CD14-positive monocyte (primary cell): ENCODE results near the gene SUOX. TPM values are rescaled to one million over a fixed set of nuclear protein-coding genes. Genes with fewer than 3 reads are reported as not detected.
"Not testable (repeated sequence)": the region's sequence is repeated elsewhere in the genome, so short reads cannot be mapped to it uniquely, and the experiment has no call there.

ENCODE experiments used
- DNase-seq, 3 donors: peaks; one replicate each; pipeline ENCODE4 v3.0.0-alpha.2; 2011 to 2022
- H2AFZ ChIP-seq: 2 replicates; pipeline ENCODE4 v1.6.0; 2012; ENCODE audit warnings: mild to moderate bottlenecking, low read depth, low read length, inconsistent platforms; ENCODE audit not compliant: insufficient read depth, poor library complexity, severe bottlenecking
- H3K27ac ChIP-seq, 2 donors: 1 replicate in 1 of 2; 2 replicates in 1 of 2; pipeline ENCODE4 v1.5.1; 2012 to 2013; ENCODE audit warnings: low read length in 2 of 2, control low read depth in 1 of 2, inconsistent platforms in 1 of 2, low read depth in 1 of 2, mild to moderate bottlenecking in 1 of 2
- H3K27me3 ChIP-seq, 2 donors: one replicate each; pipeline versions ENCODE4 v1.6.0 to v1.6.1; 2011 to 2013; ENCODE audit warnings: low read length in 2 of 2; ENCODE audit not compliant: control insufficient read depth in 2 of 2, insufficient read depth in 2 of 2
- H3K36me3 ChIP-seq, 2 donors: replicated peaks in 1 of 2; 1 replicate in 1 of 2; 2 replicates in 1 of 2; pipeline versions ENCODE4 v1.5.1 to v1.6.1; 2012 to 2013; ENCODE audit warnings: low read length in 2 of 2, control low read depth in 1 of 2, inconsistent platforms in 1 of 2, mild to moderate bottlenecking in 1 of 2; ENCODE audit not compliant: insufficient read depth in 2 of 2, control insufficient read depth in 1 of 2
- H3K4me1 ChIP-seq, 2 donors: 1 replicate in 1 of 2; 2 replicates in 1 of 2; pipeline versions ENCODE4 v1.5.1 to v1.6.1; 2012 to 2013; ENCODE audit warnings: low read length in 2 of 2, control low read depth in 1 of 2, inconsistent platforms in 1 of 2, mild to moderate bottlenecking in 1 of 2, moderate library complexity in 1 of 2; ENCODE audit not compliant: insufficient read depth in 2 of 2, control insufficient read depth in 1 of 2
- H3K4me2 ChIP-seq: replicated peaks from 2 replicates; pipeline ENCODE3; 2012; ENCODE audit warnings: low read length, moderate library complexity, mild to moderate bottlenecking; ENCODE audit not compliant: poor library complexity, severe bottlenecking; ENCODE audit errors: extremely low read depth
- H3K4me3 ChIP-seq, 3 experiments: fragments of 200-600 bp in 1 of 3; sonication (generic) in 1 of 3; replicated peaks in 1 of 3; 1 replicate in 2 of 3; 2 replicates in 1 of 3; pipeline ENCODE4 v1.5.1; 2011 to 2013; ENCODE audit warnings: low read length in 3 of 3, mild to moderate bottlenecking in 3 of 3, control low read depth in 2 of 3, low read depth in 2 of 3, inconsistent platforms in 1 of 3, moderate library complexity in 1 of 3
- H3K79me2 ChIP-seq: 2 replicates; pipeline ENCODE4 v1.6.0; 2012; ENCODE audit warnings: mild to moderate bottlenecking, control low read depth, inconsistent platforms, low read length, moderate library complexity; ENCODE audit not compliant: insufficient read depth
- H3K9ac ChIP-seq: 2 replicates; pipeline ENCODE4 v1.6.0; 2017; ENCODE audit warnings: low read length, mild to moderate bottlenecking; ENCODE audit not compliant: insufficient read depth, poor library complexity, severe bottlenecking
- H3K9me3 ChIP-seq, 2 donors: replicated peaks in 1 of 2; 1 replicate in 1 of 2; 2 replicates in 1 of 2; pipeline versions ENCODE4 v1.5.1 to v1.6.1; 2012 to 2013; ENCODE audit warnings: low read length in 2 of 2, control low read depth in 1 of 2; ENCODE audit not compliant: control insufficient read depth in 1 of 2, insufficient read depth in 1 of 2
- H4K20me1 ChIP-seq: 2 replicates; pipeline ENCODE4 v1.6.0; 2012; ENCODE audit warnings: mild to moderate bottlenecking, low read length, control low read depth, moderate library complexity; ENCODE audit not compliant: insufficient read depth
- H3K27ac Mint-ChIP-seq, 7 donors: one replicate each; pipeline ENCODE4 v1.8.0; 2020; ENCODE audit warnings: mild to moderate bottlenecking in 7 of 7, mixed read lengths in 7 of 7, moderate library complexity in 6 of 7, inconsistent platforms in 2 of 7
- H3K27me3 Mint-ChIP-seq, 3 donors: one replicate each; pipeline ENCODE4 v1.8.0; 2021 to 2022; ENCODE audit warnings: low read depth in 3 of 3, mild to moderate bottlenecking in 3 of 3, mixed read lengths in 3 of 3, moderate library complexity in 3 of 3, inconsistent platforms in 1 of 3
- H3K36me3 Mint-ChIP-seq, 2 donors: one replicate each; pipeline ENCODE4 v1.8.0; 2020; ENCODE audit warnings: mixed read lengths in 2 of 2, inconsistent platforms in 1 of 2, mild to moderate bottlenecking in 1 of 2
- H3K4me1 Mint-ChIP-seq: one replicate; pipeline ENCODE4 v1.8.0; 2020; ENCODE audit warnings: mild to moderate bottlenecking, mixed read lengths
- H3K4me3 Mint-ChIP-seq, 2 donors: one replicate each; pipeline ENCODE4 v1.8.0; 2020; ENCODE audit warnings: mild to moderate bottlenecking in 2 of 2, mixed read lengths in 2 of 2, moderate library complexity in 1 of 2
- H3K9me3 Mint-ChIP-seq, 7 donors: one replicate each; pipeline ENCODE4 v1.8.0; 2020 to 2022; ENCODE audit warnings: mixed read lengths in 7 of 7, mild to moderate bottlenecking in 6 of 7, moderate library complexity in 6 of 7, inconsistent platforms in 2 of 7
- WGBS: methylation state at CpG from one replicate; pipeline ENCODE4 v1.1.5; 2013; ENCODE audit warnings: missing lambda C conversion rate; ENCODE audit not compliant: insufficient coverage; 5-methylcytosine and 5-hydroxymethylcytosine counted together
- intact Hi-C, 2 donors: fragments of 100-400 bp; cut with micrococcal nuclease; formaldehyde crosslinking; loops; one replicate each; pipeline versions ENCODE4 v1.15.0 to v1.15.1; 2023
- polyA plus RNA-seq, 3 donors: library from polyadenylated mRNA; depleted of rRNA in 1 of 3; unstranded in 2 of 3; stranded (reverse) in 1 of 3; fragments of 300-500 nt in 2 of 3; fragments of >200 nt in 1 of 3; fragmentation: Illumina TruSeq in 2 of 3; gene quantifications; 1 replicate in 2 of 3; 2 replicates in 1 of 3; pipeline ENCODE4 v1.2.3, GENCODE V29; 2012 to 2021
- TF ChIP-seq, protein P1 (sequence below): fragments of 200-600 bp; IDR thresholded peaks from one replicate; pipeline ENCODE4 v1.8.0; 2022; ENCODE audit warnings: antibody characterized with exemption, mild to moderate bottlenecking

SUOX gene
- polyA plus RNA-seq, 3 donors = 9.7 to 17.1 (median 14.4) TPM

DNA sequence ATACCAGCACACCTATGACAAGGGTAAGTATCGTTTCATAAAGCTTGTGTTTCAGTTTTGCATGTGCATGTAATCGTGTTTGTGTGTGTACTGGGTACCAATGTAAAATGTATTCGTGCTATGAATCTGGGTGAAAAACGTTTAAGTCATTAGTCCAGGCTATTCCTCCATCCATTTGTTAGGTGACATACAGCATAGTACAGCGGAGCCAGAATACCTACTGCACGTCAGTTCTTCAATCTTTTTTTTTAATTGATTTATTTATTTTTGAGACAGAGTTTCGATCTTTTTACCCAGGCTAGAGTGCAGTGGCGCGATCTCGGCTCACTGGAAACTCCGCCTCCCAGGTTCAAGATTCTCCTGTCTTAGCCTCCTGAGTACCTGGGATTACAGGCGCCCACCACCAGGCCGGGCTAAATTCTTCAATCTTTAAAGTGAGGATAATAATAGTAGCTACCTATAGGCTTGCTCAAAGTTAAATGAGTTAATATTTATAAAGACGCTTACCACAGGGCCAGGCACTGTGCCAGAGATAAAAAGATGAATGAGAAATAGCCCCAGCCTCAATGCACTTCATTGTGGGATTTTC, 44.0 kb downstream of the SUOX start:
- peaks cover 32 to 36% of the 10 kb centered on the region in 2 donors for H3K36me3 Mint-ChIP-seq
- intact Hi-C loops = loop anchor here (2.0 to 5.0 kb wide), 6 partner anchors 44 to 314 kb away; partner anchors contain the start of genes RPL41 (in 2 of the 2), SUOX (in 2 of the 2), ZC3H10 (in 2 of the 2) and CD63 (in 1 of the 2)
- peak overlapping the region; percentile 71 to 98 for H3K4me3 Mint-ChIP-seq
- H3K27ac Mint-ChIP-seq = peak overlapping the region; percentile 77 to 99 (median 95)
- peaks cover 19% of the 10 kb centered on the region for H3K79me2 ChIP-seq
- peak overlapping the region; percentile 27 to 97 for H3K27ac ChIP-seq
- H3K4me1 Mint-ChIP-seq = peaks cover 14% of the 10 kb centered on the region
- no peaks in the 10 kb centered on the region for H3K9me3 ChIP-seq
- no peaks in the 10 kb centered on the region for H3K27me3 ChIP-seq
- peak overlapping the region; percentile 20 to 95 (median 22) for H3K4me3 ChIP-seq
- H3K9ac ChIP-seq = peak overlapping the region; percentile 4
- no peak for DNase-seq
- H2AFZ ChIP-seq = peak overlapping the region; percentile 78
- H3K9me3 Mint-ChIP-seq = peaks cover 0 to 2% (median 0%) of the 10 kb centered on the region in 7 donors
- peaks cover 18 to 31% of the 10 kb centered on the region in 2 donors for H3K36me3 ChIP-seq
- H3K4me2 ChIP-seq = peak overlapping the region; percentile 75
- 76% methylated on average over 5 of the region's 14 CpGs for WGBS
- H4K20me1 ChIP-seq = peaks cover 17% of the 10 kb centered on the region
- peaks cover 14 to 18% of the 10 kb centered on the region in 2 donors for H3K4me1 ChIP-seq
- TF ChIP-seq, protein P1, sequence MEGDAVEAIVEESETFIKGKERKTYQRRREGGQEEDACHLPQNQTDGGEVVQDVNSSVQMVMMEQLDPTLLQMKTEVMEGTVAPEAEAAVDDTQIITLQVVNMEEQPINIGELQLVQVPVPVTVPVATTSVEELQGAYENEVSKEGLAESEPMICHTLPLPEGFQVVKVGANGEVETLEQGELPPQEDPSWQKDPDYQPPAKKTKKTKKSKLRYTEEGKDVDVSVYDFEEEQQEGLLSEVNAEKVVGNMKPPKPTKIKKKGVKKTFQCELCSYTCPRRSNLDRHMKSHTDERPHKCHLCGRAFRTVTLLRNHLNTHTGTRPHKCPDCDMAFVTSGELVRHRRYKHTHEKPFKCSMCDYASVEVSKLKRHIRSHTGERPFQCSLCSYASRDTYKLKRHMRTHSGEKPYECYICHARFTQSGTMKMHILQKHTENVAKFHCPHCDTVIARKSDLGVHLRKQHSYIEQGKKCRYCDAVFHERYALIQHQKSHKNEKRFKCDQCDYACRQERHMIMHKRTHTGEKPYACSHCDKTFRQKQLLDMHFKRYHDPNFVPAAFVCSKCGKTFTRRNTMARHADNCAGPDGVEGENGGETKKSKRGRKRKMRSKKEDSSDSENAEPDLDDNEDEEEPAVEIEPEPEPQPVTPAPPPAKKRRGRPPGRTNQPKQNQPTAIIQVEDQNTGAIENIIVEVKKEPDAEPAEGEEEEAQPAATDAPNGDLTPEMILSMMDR = no peak
- no peaks in the 10 kb centered on the region for H3K27me3 Mint-ChIP-seq

DNA sequence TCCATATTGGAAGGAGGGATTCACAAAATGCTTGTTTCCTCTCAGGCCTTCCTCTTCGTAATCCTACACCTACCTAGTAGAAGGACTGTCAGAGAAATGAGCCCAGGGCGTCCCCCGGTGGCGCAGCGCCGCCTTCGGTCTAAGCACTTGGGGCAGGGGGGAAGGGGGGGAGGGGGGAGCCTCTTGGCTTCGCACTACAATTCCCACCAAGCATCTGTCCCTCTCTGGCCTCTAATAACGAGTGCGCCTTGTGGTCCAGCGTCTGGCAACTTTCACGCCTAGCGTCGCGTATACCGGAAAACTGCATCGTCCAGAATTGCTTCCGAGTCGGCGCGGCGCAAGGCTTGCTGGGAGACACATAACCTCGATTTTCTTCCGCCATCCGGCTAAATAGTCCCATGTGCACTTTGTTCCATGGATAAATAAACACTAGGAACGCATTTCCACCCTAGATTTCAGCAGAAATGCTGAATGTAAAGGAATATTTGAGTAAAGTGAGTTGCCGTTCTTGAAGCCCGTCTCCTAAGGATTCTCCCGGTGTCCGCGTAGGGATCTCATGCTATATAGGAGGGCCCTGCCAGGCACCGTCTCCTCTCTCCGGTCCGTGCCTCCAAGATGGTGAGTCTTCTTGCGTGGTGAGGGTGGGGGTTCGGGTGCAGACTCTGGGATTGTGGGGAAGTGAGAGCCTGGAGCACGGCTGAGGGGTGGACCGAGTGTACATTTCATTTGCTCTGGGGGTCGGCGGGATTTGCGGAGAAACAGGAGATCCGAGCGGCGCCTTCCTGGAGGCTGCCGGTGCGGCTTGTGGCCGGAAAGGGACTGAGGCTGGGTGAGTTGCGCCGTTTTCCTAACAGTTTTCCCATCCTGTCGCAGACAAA, 44.7 kb downstream of the SUOX start, which contains the start of gene RPS26:
TSS of gene RPS26 (plus strand) at position 367 of the 878 bp plus-strand sequence. CDS start at position 616, 249 bp downstream.
- H3K9ac ChIP-seq = peak within 1 kb of the TSS; percentile 83
- DNase-seq = peak; percentile 93 to 98 (median 98)
- peaks cover 14 to 18% of the 10 kb centered on the region in 2 donors for H3K4me1 ChIP-seq
- H3K27me3 ChIP-seq = no peaks in the 10 kb centered on the region
- Mint-ChIP-seq H3K27me3 (no peaks in the 10 kb centered on the region), H3K9me3 (peaks cover 0 to 2% (median 0%) of the 10 kb centered on the region in 7 donors), H3K4me1 (peaks cover 14% of the 10 kb centered on the region), H3K36me3 (peaks cover 27 to 41% of the 10 kb centered on the region in 2 donors), H3K27ac (peak within 1 kb of the TSS; percentile 93 to 99 (median 96)), H3K4me3 (peak within 1 kb of the TSS; percentile 95 to 98)
- H3K4me2 ChIP-seq = peak within 1 kb of the TSS; percentile 75
- peak within 1 kb of the TSS; percentile 88 for H2AFZ ChIP-seq
- H4K20me1 ChIP-seq = peaks cover 17% of the 10 kb centered on the region
- no peaks in the 10 kb centered on the region for H3K9me3 ChIP-seq
- under 1% methylated on average over 40 of the region's 50 CpGs for WGBS
- intact Hi-C loops = loop anchor here (2.0 to 5.0 kb wide), 8 partner anchors 44 to 314 kb away; partner anchors contain the start of genes RPL41 (in 2 of the 2), SUOX (in 2 of the 2), ZC3H10 (in 2 of the 2) and CD63 (in 1 of the 2)
- TF ChIP-seq, protein P1 = peak; percentile 51
- peaks cover 18 to 31% of the 10 kb centered on the region in 2 donors for H3K36me3 ChIP-seq
- peaks cover 19% of the 10 kb centered on the region for H3K79me2 ChIP-seq
- H3K4me3 ChIP-seq = peak within 1 kb of the TSS; percentile 78 to 95 (median 92)
- H3K27ac ChIP-seq = peak within 1 kb of the TSS; percentile 79 to 97

DNA sequence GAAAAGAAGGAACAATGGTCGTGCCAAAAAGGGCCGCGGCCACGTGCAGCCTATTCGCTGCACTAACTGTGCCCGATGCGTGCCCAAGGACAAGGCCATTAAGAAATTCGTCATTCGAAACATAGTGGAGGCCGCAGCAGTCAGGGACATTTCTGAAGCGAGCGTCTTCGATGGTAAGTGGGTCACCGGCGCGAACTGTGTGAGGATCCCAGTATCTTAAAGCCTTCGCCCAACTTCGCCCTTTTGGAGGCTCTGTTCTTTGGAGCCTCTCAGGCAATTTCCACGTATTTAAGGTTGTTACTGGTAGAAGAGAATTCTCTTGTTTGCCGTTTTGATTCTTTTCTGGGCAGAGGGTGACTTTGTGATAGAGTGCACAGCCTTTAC, 45.3 kb downstream of the SUOX start:
- Histone ChIP-seq H4K20me1 (peaks cover 17% of the 10 kb centered on the region), H3K79me2 (peaks cover 19% of the 10 kb centered on the region), H3K4me2 (peak overlapping the region; percentile 75), H3K4me3 (peak overlapping the region; percentile 78 to 95 (median 92)), H3K36me3 (peaks cover 18 to 31% of the 10 kb centered on the region in 2 donors), H3K4me1 (peaks cover 14 to 18% of the 10 kb centered on the region in 2 donors), H2AFZ (peak overlapping the region; percentile 88), H3K9ac (peak overlapping the region; percentile 83), H3K27ac (peak overlapping the region; percentile 79 to 97)
- intact Hi-C loops = loop anchor here (2.0 to 5.0 kb wide), 7 partner anchors 45 to 315 kb away; partner anchors contain the start of genes RPL41 (in 2 of the 2), ZC3H10 (in 2 of the 2), CD63 (in 1 of the 2) and ORMDL2 (in 1 of the 2)
- not testable (repeated sequence) for H3K9me3 ChIP-seq, DNase-seq, H3K9me3 Mint-ChIP-seq, H3K27me3 ChIP-seq, H3K27me3 Mint-ChIP-seq
- peak overlapping the region; percentile 93 to 99 (median 96) for H3K27ac Mint-ChIP-seq
- peaks cover 25 to 41% of the 10 kb centered on the region in 2 donors for H3K36me3 Mint-ChIP-seq
- peak overlapping the region; percentile 95 to 98 for H3K4me3 Mint-ChIP-seq
- H3K4me1 Mint-ChIP-seq = peaks cover 14% of the 10 kb centered on the region
- 2% methylated on average over 12 of the region's 20 CpGs for WGBS
